H1 (cell line): Measurements from ENCODE around the gene GDPD5. TPM values are rescaled to one million over a fixed set of nuclear protein-coding genes. Genes with fewer than 3 reads are reported as not detected.

Source experiments
- CTCF ChIA-PET: fragments of 300-600 bp; sonication (Branson Sonifier 250); formaldehyde crosslinking; loops from one replicate; lab custom pipeline; 2021; ENCODE audit not compliant: partially characterized antibody; lab: Charles Lee
- POLR2A ChIA-PET: fragments of 300-600 bp; sonication (Branson Sonifier 250); formaldehyde crosslinking; loops from one replicate; lab custom pipeline; 2021; ENCODE audit warnings: inconsistent platforms; ENCODE audit not compliant: partially characterized antibody; lab: Charles Lee
- DNase-seq, 2 experiments: peaks; one replicate each; pipeline versions ENCODE4 v3.0.0 to v3.0.0-alpha.2; 2010 to 2022; ENCODE audit warnings: low spot score in 2 of 2, low read depth in 1 of 2, mixed read lengths in 1 of 2
- FAIRE-seq: peaks from 2 replicates; lab custom pipeline; 2011; peaks lifted over from hg19 to GRCh38; lab: Jason Lieb, UNC
- H2AFZ ChIP-seq: 2 replicates; pipeline ENCODE4 v1.8.1; 2012; ENCODE audit warnings: low read length, inconsistent platforms
- H2AK5ac ChIP-seq: 2 replicates; pipeline ENCODE4 v1.6.1; 2013; ENCODE audit warnings: low read depth, low read length
- H2BK120ac ChIP-seq: replicated peaks from 2 replicates; pipeline ENCODE3; 2013; ENCODE audit warnings: low read depth, low read length, inconsistent platforms
- H2BK12ac ChIP-seq: 2 replicates; pipeline ENCODE4 v1.6.1; 2013; ENCODE audit warnings: low read depth, low read length
- H2BK15ac ChIP-seq: 2 replicates; pipeline ENCODE4 v1.6.1; 2013; ENCODE audit warnings: low read length
- H2BK20ac ChIP-seq: 2 replicates; pipeline ENCODE4 v1.6.1; 2013; ENCODE audit warnings: low read length
- H2BK5ac ChIP-seq: 2 replicates; pipeline ENCODE4 v1.6.1; 2013; ENCODE audit warnings: low read depth, low read length
- H3K14ac ChIP-seq: 2 replicates; pipeline ENCODE4 v1.6.1; 2013; ENCODE audit warnings: inconsistent platforms; ENCODE audit not compliant: insufficient read length
- H3K18ac ChIP-seq: 2 replicates; pipeline ENCODE4 v1.6.1; 2013; ENCODE audit warnings: low read length; ENCODE audit errors: extremely low read depth
- H3K23ac ChIP-seq: 2 replicates; pipeline ENCODE4 v1.6.1; 2013; ENCODE audit warnings: inconsistent platforms; ENCODE audit not compliant: insufficient read length
- H3K23me2 ChIP-seq: 2 replicates; pipeline ENCODE4 v1.6.1; 2013; ENCODE audit warnings: low read depth, low read length
- H3K27ac ChIP-seq: 2 replicates; pipeline ENCODE4 v1.6.1; 2011; ENCODE audit warnings: low read depth, low read length, inconsistent platforms
- H3K27me3 ChIP-seq, 4 experiments: replicated peaks in 1 of 4; 1 replicate in 1 of 4; 2 replicates in 3 of 4; pipeline versions ENCODE4 v1.6.1 to v1.8.1; 2011 to 2013; ENCODE audit warnings: low read length in 3 of 4, mild to moderate bottlenecking in 3 of 4, inconsistent platforms in 2 of 4, mixed read lengths in 2 of 4, moderate library complexity in 1 of 4; ENCODE audit not compliant: control insufficient read depth in 3 of 4, insufficient read depth in 3 of 4; ENCODE audit errors: extremely low read depth in 1 of 4
- H3K36me3 ChIP-seq, 4 experiments: 2 replicates each; pipeline versions ENCODE4 v1.6.1 to v1.8.1; 2011 to 2013; ENCODE audit warnings: mild to moderate bottlenecking in 4 of 4, low read length in 3 of 4, moderate library complexity in 2 of 4, control low read depth in 1 of 4, inconsistent platforms in 1 of 4; ENCODE audit not compliant: insufficient read depth in 4 of 4, control insufficient read depth in 2 of 4
- H3K4ac ChIP-seq: replicated peaks from 2 replicates; pipeline ENCODE3; 2013; ENCODE audit warnings: low read length, low read depth, mixed read lengths, inconsistent platforms; ENCODE audit not compliant: insufficient read length
- H3K4me1 ChIP-seq, 4 experiments: replicated peaks in 1 of 4; 1 replicate in 1 of 4; 2 replicates in 3 of 4; pipeline versions ENCODE4 v1.6.1 to v1.8.1; 2011 to 2013; ENCODE audit warnings: low read length in 3 of 4, inconsistent platforms in 2 of 4, mixed read lengths in 1 of 4; ENCODE audit not compliant: insufficient read depth in 4 of 4, control insufficient read depth in 3 of 4
- H3K4me2 ChIP-seq, 2 experiments: 2 replicates each; pipeline versions ENCODE4 v1.6.1 to v1.8.1; 2011 to 2013; ENCODE audit warnings: low read depth in 2 of 2, low read length in 2 of 2, control low read depth in 1 of 2, inconsistent platforms in 1 of 2, mild to moderate bottlenecking in 1 of 2; ENCODE audit not compliant: insufficient read depth in 1 of 2
- H3K4me3 ChIP-seq, 4 experiments: fragments of 200-600, 300-600 bp in 1 of 4; sonication (generic), shearing (Covaris generic), sonication (Bioruptor Twin) in 1 of 4; 2 replicates each; pipeline versions ENCODE4 v1.5.1 to v1.8.1; 2011 to 2016; ENCODE audit warnings: low read length in 4 of 4, low read depth in 3 of 4, control low read depth in 2 of 4, inconsistent platforms in 2 of 4, mild to moderate bottlenecking in 2 of 4, mixed read lengths in 1 of 4, moderate library complexity in 1 of 4; ENCODE audit not compliant: insufficient read depth in 2 of 4; ENCODE audit errors: extremely low read depth in 1 of 4
- H3K56ac ChIP-seq: replicated peaks from 2 replicates; pipeline ENCODE3; 2013; ENCODE audit warnings: low read depth, mild to moderate bottlenecking, mixed read lengths, low read length, inconsistent platforms; ENCODE audit not compliant: insufficient read length
- H3K79me1 ChIP-seq: 2 replicates; pipeline ENCODE4 v1.6.1; 2013; ENCODE audit warnings: low read depth, low read length, control low read depth
- H3K79me2 ChIP-seq, 2 experiments: 2 replicates each; pipeline versions ENCODE4 v1.6.1 to v1.8.1; 2012 to 2013; ENCODE audit warnings: low read length in 2 of 2, mild to moderate bottlenecking in 2 of 2, inconsistent platforms in 1 of 2; ENCODE audit not compliant: insufficient read depth in 2 of 2, control insufficient read depth in 1 of 2
- H3K9ac ChIP-seq, 4 experiments: replicated peaks in 1 of 4; 1 replicate in 1 of 4; 2 replicates in 3 of 4; pipeline versions ENCODE4 v1.6.1 to v1.8.1; 2011 to 2013; ENCODE audit warnings: low read depth in 3 of 4, low read length in 3 of 4, control low read depth in 2 of 4, mild to moderate bottlenecking in 2 of 4, moderate library complexity in 2 of 4, inconsistent platforms in 1 of 4; ENCODE audit errors: extremely low read depth in 1 of 4
- H3K9me3 ChIP-seq, 2 experiments: 2 replicates each; pipeline versions ENCODE4 v1.6.1 to v1.8.1; 2012 to 2013; ENCODE audit warnings: mild to moderate bottlenecking in 2 of 2, moderate library complexity in 2 of 2, control low read depth in 1 of 2, inconsistent platforms in 1 of 2, low read depth in 1 of 2, low read length in 1 of 2, mixed read lengths in 1 of 2; ENCODE audit not compliant: insufficient read depth in 2 of 2
- H4K20me1 ChIP-seq, 2 experiments: replicated peaks in 1 of 2; 2 replicates each; pipeline versions ENCODE3 to v1.8.1; 2011 to 2013; ENCODE audit warnings: inconsistent platforms in 2 of 2, low read length in 2 of 2, mild to moderate bottlenecking in 1 of 2; ENCODE audit not compliant: insufficient read depth in 2 of 2, control insufficient read depth in 1 of 2
- H4K5ac ChIP-seq: 2 replicates; pipeline ENCODE4 v1.6.1; 2013; ENCODE audit warnings: low read length, low read depth, mixed read lengths, inconsistent platforms; ENCODE audit not compliant: insufficient read length
- H4K8ac ChIP-seq: 2 replicates; pipeline ENCODE4 v1.8.0; 2013; ENCODE audit warnings: mild to moderate bottlenecking, moderate library complexity, low read length, inconsistent platforms; ENCODE audit not compliant: insufficient read depth; ENCODE audit errors: extremely low read depth
- H4K91ac ChIP-seq: replicated peaks from 2 replicates; pipeline ENCODE3; 2013; ENCODE audit warnings: low read length, mixed read lengths, inconsistent platforms; ENCODE audit not compliant: insufficient read length
- ASH2L ChIP-seq: fragments of 200-600, 300-600 bp; sonication (generic); IDR thresholded peaks from one replicate; pipeline ENCODE4 v1.7.1; 2017; ENCODE audit warnings: low read length
- BACH1 ChIP-seq: IDR thresholded peaks from 2 replicates; pipeline ENCODE4 v1.6.1; 2012; ENCODE audit warnings: low read length, improper control_type of control experiment
- FOSL1 ChIP-seq: IDR thresholded peaks from 2 replicates; pipeline ENCODE4 v1.6.1; 2011; ENCODE audit warnings: mild to moderate bottlenecking, low read depth, low read length, moderate library complexity; ENCODE audit not compliant: insufficient read depth
- HDAC6 ChIP-seq: IDR thresholded peaks from one replicate; pipeline ENCODE4 v1.7.1; 2012; ENCODE audit warnings: low read depth, mild to moderate bottlenecking, inconsistent platforms, low read length, moderate library complexity
- KDM5A ChIP-seq: fragments of 200-600 bp; IDR thresholded peaks from 2 replicates; pipeline ENCODE4 v1.7.1; 2012; ENCODE audit warnings: mild to moderate bottlenecking, low read length, inconsistent platforms, mixed read lengths
- PHF8 ChIP-seq: fragments of 200-600 bp; sonication (generic); conservative IDR thresholded peaks from 2 replicates; pipeline ENCODE4 v1.7.1; 2012; ENCODE audit warnings: low read depth, mild to moderate bottlenecking, inconsistent platforms, low read length, moderate library complexity
- RBBP5 ChIP-seq: IDR thresholded peaks from 2 replicates; pipeline ENCODE4 v1.7.1; 2012; ENCODE audit warnings: low read depth, mild to moderate bottlenecking, inconsistent platforms, low read length, moderate library complexity, borderline replicate concordance
- SIRT6 ChIP-seq: IDR thresholded peaks from one replicate; pipeline ENCODE4 v1.7.1; 2012; ENCODE audit warnings: low read length, inconsistent platforms
- SP1 ChIP-seq: IDR thresholded peaks from 2 replicates; pipeline ENCODE4 v1.6.1; 2011; ENCODE audit warnings: low read depth, low read length
- SP2 ChIP-seq: IDR thresholded peaks from 2 replicates; pipeline ENCODE4 v1.6.1; 2012; ENCODE audit warnings: mild to moderate bottlenecking, low read length, inconsistent platforms
- SP4 ChIP-seq: IDR thresholded peaks from 2 replicates; pipeline ENCODE4 v1.6.1; 2012; ENCODE audit warnings: low read length, inconsistent platforms
- TCF12 ChIP-seq: IDR thresholded peaks from 2 replicates; pipeline ENCODE4 v1.6.1; 2011; ENCODE audit warnings: low read depth, mild to moderate bottlenecking, low read length
- TEAD4 ChIP-seq: IDR thresholded peaks from 2 replicates; pipeline ENCODE4 v1.6.1; 2012; ENCODE audit warnings: low read depth, low read length, inconsistent platforms, mixed read lengths
- WGBS, 2 experiments: shearing (Covaris generic) in 1 of 2; methylation state at CpG; one replicate each; pipeline versions ENCODE4 v1.1.6 to v1.1.7; 2013 to 2015; ENCODE audit warnings: low lambda C conversion rate in 2 of 2, mixed read lengths in 2 of 2, inconsistent platforms in 1 of 2, low coverage in 1 of 2, missing lambda C conversion rate in 1 of 2; ENCODE audit not compliant: insufficient replicate concordance in 2 of 2, insufficient coverage in 1 of 2, insufficient read length in 1 of 2; ENCODE audit errors: extremely low coverage in 1 of 2, missing lambda C conversion rate in 1 of 2; 5-methylcytosine and 5-hydroxymethylcytosine counted together
- polyA plus RNA-seq, 7 experiments: library from polyadenylated mRNA; depleted of rRNA in 3 of 7; stranded (reverse) in 5 of 7; unstranded in 2 of 7; fragments of >200 nt in 5 of 7; fragments of 200-250 nt in 2 of 7; gene quantifications; 1 replicate in 5 of 7; 2 replicates in 1 of 7; 4 replicates in 1 of 7; pipeline versions ENCODE4 v1.2.1 to v1.2.3, GENCODE V29; 2011 to 2013; ENCODE audit warnings: missing spikeins in 2 of 7, mixed read lengths in 2 of 7
- total RNA-seq: library from RNA; stranded (reverse); fragmentation: NEBNext Ultra II Directional; extraction: Animal tissue kit (Norgen Biotek cat#: 25700); gene quantifications from 2 replicates; pipeline ENCODE4 v1.2.1, GENCODE V29; 2021
- TF ChIP-seq, protein P1 (sequence below): IDR thresholded peaks from 2 replicates; pipeline ENCODE4 v1.6.1; 2012; ENCODE audit warnings: inconsistent platforms
- TF ChIP-seq, protein P2 (sequence below): IDR thresholded peaks from 2 replicates; pipeline ENCODE4 v1.6.1; 2011; ENCODE audit warnings: low read depth, mild to moderate bottlenecking, low read length; ENCODE audit not compliant: insufficient read depth

The GDPD5 gene
- total and polyA plus RNA-seq, 2 of the 8 experiments (the other 6 are each of a cell fraction or from before 2014, with no cell fraction given) = 7.8 to 8.6 TPM

DNA sequence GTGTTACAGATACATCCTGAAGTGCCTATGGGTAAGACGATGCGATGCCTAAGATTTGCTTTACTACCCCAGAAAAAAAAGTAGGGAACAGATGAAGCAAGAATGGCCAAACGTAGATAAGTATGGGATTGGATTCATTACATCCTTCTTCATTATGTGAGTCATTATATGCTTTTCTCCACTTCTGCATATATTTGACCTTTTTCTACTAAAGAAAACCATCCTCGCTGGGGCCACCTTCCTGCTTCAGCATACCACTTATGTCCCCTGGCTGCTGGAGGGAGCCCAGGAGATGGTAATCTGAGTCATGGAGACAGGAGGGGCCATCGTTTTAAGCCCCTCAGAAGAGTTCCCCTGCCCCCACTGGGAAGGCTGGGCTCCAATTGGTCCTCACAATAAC lies 78.3 kb downstream of the GDPD5 start:
- Histone ChIP-seq H3K14ac (no peak overlapping the region), H3K4me3 (no peak overlapping the region), H3K23me2 (0 out of 2 replicates have a peak, but pooled peaks cover 2% of the 10 kb centered on the region), H3K23ac (no peak overlapping the region), H4K5ac (no peak overlapping the region), H3K79me1 (no peaks in the 10 kb centered on the region), H3K4me2 (no peak overlapping the region), H3K56ac (no peak overlapping the region), H3K9me3 (no peaks in the 10 kb centered on the region), H3K79me2 (no peaks in the 10 kb centered on the region), H3K18ac (no peak overlapping the region), H4K91ac (no peak overlapping the region), H4K20me1 (peaks cover 0 to 2% of the 10 kb centered on the region in 2 experiments), H2AK5ac (no peak overlapping the region), H3K36me3 (no peaks in the 10 kb centered on the region), H2AFZ (no peak overlapping the region), H3K9ac (no peak overlapping the region), H2BK15ac (no peak overlapping the region), H2BK20ac (no peak overlapping the region), H2BK120ac (no peak overlapping the region), H3K4ac (no peak overlapping the region), H2BK5ac (no peak overlapping the region), H3K27me3 (no peaks in the 10 kb centered on the region; a peak in 1 of 7 replicates), H4K8ac (no peak overlapping the region), H3K27ac (no peak overlapping the region), H3K4me1 (no peaks in the 10 kb centered on the region), H2BK12ac (no peak overlapping the region)
- ChIA-PET CTCF (interaction anchor here (1.8 to 9.3 kb wide), 3 partner anchors 22 to 82 kb away, joined by 15 to 318 read pairs (median 26); partner anchors contain the start of gene GDPD5), POLR2A (no interaction called here)
- 78% methylated on average over 5 of the region's 5 CpGs; no CpG with 5 or more reads in 1 of the 2 experiments for WGBS, 2 experiments
- DNase-seq (no peak), FAIRE-seq (no peak)
- TF ChIP-seq SP2 (no peak), PHF8 (no peak), TCF12 (no peak), SP1 (no peak), KDM5A (no peak), ASH2L (no peak), BACH1 (no peak), TEAD4 (no peak), HDAC6 (no peak), SP4 (no peak), RBBP5 (no peak), SIRT6 (no peak), FOSL1 (no peak)
- TF ChIP-seq, protein P1, sequence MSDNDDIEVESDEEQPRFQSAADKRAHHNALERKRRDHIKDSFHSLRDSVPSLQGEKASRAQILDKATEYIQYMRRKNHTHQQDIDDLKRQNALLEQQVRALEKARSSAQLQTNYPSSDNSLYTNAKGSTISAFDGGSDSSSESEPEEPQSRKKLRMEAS = no peak
- TF ChIP-seq, protein P2, sequence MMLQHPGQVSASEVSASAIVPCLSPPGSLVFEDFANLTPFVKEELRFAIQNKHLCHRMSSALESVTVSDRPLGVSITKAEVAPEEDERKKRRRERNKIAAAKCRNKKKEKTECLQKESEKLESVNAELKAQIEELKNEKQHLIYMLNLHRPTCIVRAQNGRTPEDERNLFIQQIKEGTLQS = no peak
